Heart left ventricle (tissue), 13 donors: Measurements from ENCODE around the gene AFF3.

Experiments
- CTCF ChIP-seq, 12 donors: fragments of 200-600 bp; sonication (generic) in 4 of 12; IDR thresholded peaks; one replicate each; pipeline versions ENCODE4 v1.5.0 to v1.8.0; 2018 to 2022; ENCODE audit warnings: antibody characterized with exemption in 12 of 12, mild to moderate bottlenecking in 5 of 12
- POLR2A ChIP-seq, 2 donors: fragments of 450-650 bp; IDR thresholded peaks; one replicate each; pipeline ENCODE4 v1.6.1; 2017; ENCODE audit warnings: antibody characterized with exemption in 2 of 2, mild to moderate bottlenecking in 2 of 2, moderate library complexity in 2 of 2
- donor health status: ischemic (EF 13 %, LVEDD 7.1; RV severe dilation, severe dysfunction).
- donor health status: DM: no; HTN: yes; CAD: no.
- donor health status: DM: no; HTN: no; CAD: no.
- donor health status: ischemic (EF 25% LVEDD 6.9; RV normal size, moderate dysfunction).
- donor health status: ischemic (EF 25% LVEDD 5.7; RV mildly dilated, moderate dysfunction).
- donor health status: ischemic (EF 35%, LVEDD 5.7; RV mildly dilated, moderate dysfunction).
- donor health status: nonischemic (EF 11% LVEDD 7.7; RV severe dilation, severe dysfunction).
- donor health status: DM: yes; HTN: yes; CAD: no.
- donor health status: PGD.
- donor health status: ischemic (EF 29% LVEDD 5.4; RV normal size, mild dysfunction).
- donor health status: nonischemic (EF 23%, LVEDD 6.1; RV moderate dilation, normal function).

- TF ChIP-seq CTCF (IDR thresholded peaks at IDR 0.05) = no peak
- no peak for TF ChIP-seq POLR2A (IDR thresholded peaks at IDR 0.05)
These were observed 596.8 kb downstream of the AFF3 start for GRCh38 chr2:99545604-99546003.
